Measurements from ENCODE around the gene ECE2.
A peak's percentile ranks its signal among the peaks of the same experiment; 100 is the strongest.
"Not testable (repeated sequence)": the region's sequence is repeated elsewhere in the genome, so short reads cannot be mapped to it uniquely, and the experiment has no call there.

Gene ECE2

GRCh38 chr3:184339001-184339400 is 63.2 kb downstream of the ECE2 start:
- DNase-seq, result no peak

DNA sequence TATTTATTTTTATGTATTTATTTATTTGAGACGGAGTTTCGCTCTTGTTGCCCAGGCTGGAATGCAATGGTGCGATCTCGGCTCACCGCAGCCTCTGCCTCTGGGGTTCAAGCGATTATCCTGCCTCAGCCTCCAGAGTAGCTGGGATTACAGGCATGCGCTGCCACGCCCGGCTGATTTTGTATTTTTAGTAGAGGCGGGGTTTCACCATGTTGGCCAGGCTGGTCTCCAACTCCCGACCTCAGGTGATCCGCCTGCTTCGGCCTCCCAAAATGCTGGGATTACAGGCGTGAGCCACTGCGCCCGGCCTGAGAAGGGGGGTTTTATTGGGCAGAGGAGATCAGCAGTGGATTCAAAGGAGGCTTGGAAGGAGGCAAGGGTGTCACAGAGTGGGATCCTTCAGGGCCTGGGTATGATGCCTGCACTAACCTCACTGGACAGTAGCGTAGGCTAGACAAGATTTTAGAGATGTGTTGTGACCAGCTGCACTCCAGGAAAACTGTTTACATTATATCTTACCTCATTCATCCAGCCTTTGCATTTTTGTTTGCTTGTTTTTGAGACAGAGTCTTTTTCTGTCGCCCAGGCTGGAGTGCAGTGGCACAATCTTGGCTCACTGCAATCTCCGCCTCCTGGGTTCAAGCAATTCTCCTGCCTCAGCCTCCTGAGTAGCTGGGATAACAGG is 63.8 kb downstream of the ECE2 start:
- not testable (repeated sequence) for DNase-seq

DNA sequence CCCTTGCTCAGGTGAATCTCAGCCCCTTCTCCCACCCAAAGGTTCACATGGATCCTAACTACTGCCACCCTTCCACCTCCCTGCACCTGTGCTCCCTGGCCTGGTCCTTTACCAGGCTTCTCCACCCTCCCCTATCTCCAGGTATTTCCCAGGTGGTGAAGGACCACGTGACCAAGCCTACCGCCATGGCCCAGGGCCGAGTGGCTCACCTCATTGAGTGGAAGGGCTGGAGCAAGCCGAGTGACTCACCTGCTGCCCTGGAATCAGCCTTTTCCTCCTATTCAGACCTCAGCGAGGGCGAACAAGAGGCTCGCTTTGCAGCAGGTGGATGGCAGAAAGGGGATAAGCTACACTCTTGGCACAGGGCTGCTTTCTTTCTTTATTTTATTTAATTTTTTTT is 66.1 kb downstream of the ECE2 start:
- peak; percentile 89 for DNase-seq
